ENCODE data around the gene GALNT13. TPM values are rescaled to one million over a fixed set of nuclear protein-coding genes. Genes with fewer than 3 reads are reported as not detected.

GALNT13 gene
- total and polyA plus RNA-seq, 2 of the 13 experiments (the other 11 are each of a cell fraction or from before 2014, with no cell fraction given), result 1.3 to 5.0 TPM

GRCh38 chr2:154447727-154448418, 576.2 kb downstream of the GALNT13 start (continued):
- TF ChIP-seq SKIL (CRISPR knock-in tag; IDR thresholded peaks at IDR 0.05; ENCODE audit: borderline replicate concordance) (no peak), ZNF674 (CRISPR knock-in tag; IDR thresholded peaks at IDR 0.05; ENCODE audit: low read depth) (no peak), ELF1 (CRISPR knock-in tag; IDR thresholded peaks at IDR 0.05) (no peak), ZNF781 (CRISPR knock-in tag; IDR thresholded peaks at IDR 0.05; ENCODE audit: borderline replicate concordance, not compliant biosample characterization) (no peak), TEAD2 (CRISPR knock-in tag; IDR thresholded peaks at IDR 0.05) (no peak), ZBTB1 (CRISPR knock-in tag; IDR thresholded peaks at IDR 0.05; ENCODE audit: borderline replicate concordance) (no peak), DNMT3B (CRISPR knock-in tag; conservative IDR thresholded peaks at IDR 0.05) (no peak)
- TF ChIP-seq, protein P1, sequence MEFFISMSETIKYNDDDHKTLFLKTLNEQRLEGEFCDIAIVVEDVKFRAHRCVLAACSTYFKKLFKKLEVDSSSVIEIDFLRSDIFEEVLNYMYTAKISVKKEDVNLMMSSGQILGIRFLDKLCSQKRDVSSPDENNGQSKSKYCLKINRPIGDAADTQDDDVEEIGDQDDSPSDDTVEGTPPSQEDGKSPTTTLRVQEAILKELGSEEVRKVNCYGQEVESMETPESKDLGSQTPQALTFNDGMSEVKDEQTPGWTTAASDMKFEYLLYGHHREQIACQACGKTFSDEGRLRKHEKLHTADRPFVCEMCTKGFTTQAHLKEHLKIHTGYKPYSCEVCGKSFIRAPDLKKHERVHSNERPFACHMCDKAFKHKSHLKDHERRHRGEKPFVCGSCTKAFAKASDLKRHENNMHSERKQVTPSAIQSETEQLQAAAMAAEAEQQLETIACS (CRISPR knock-in tag; IDR thresholded peaks at IDR 0.05), result no peak
